ENCODE results near the gene GPR87.

- TF ChIP-seq EZH2phosphoT487 (IDR thresholded peaks at IDR 0.05; ENCODE audit: borderline replicate concordance, low read length) (no peak), CTCF (conservative IDR thresholded peaks at IDR 0.05; ENCODE audit: low read depth, low read length) (no peak)
Measured at GRCh38 chr3:151276038-151276686, 40.5 kb downstream of the GPR87 start.
